Activated naive CD8-positive, alpha-beta T cell treated with anti-CD3 and anti-CD28 coated beads, Interleukin-2, amount 10 ng/mL, durations not matched to agents 7 days and 5 days (primary cell): ENCODE results near the gene C14orf180. TPM values are rescaled to one million over a fixed set of nuclear protein-coding genes. Genes with fewer than 3 reads are reported as not detected.

Experiments used
- ATAC-seq: fragments of 150-1000 bp; cut with Tn5 transposase; one replicate; pipeline ENCODE4 v1.10.0; 2021; ENCODE audit warnings: low read depth, moderate library complexity
- POLR2A ChIA-PET: fragments of 350-600 bp; sonication (Branson Sonifier 250); formaldehyde crosslinking; loops from one replicate; lab custom pipeline; 2021; ENCODE audit warnings: antibody characterized with exemption; lab: Charles Lee
- DNase-seq: peaks from one replicate; pipeline ENCODE4 v3.0.0; 2021
- H3K27ac Mint-ChIP-seq: one replicate; pipeline ENCODE4 v1.8.0; 2022; ENCODE audit warnings: mild to moderate bottlenecking, mixed read lengths
- H3K27me3 Mint-ChIP-seq: one replicate; pipeline ENCODE4 v1.8.0; 2022; ENCODE audit warnings: mild to moderate bottlenecking, moderate library complexity, mixed read lengths
- H3K36me3 Mint-ChIP-seq: one replicate; pipeline ENCODE4 v1.8.0; 2021; ENCODE audit warnings: mild to moderate bottlenecking, mixed read lengths
- H3K4me1 Mint-ChIP-seq: one replicate; pipeline ENCODE4 v1.8.0; 2021; ENCODE audit warnings: mixed read lengths
- H3K4me3 Mint-ChIP-seq: one replicate; pipeline ENCODE4 v1.8.0; 2022; ENCODE audit warnings: mild to moderate bottlenecking, moderate library complexity, mixed read lengths
- H3K9me3 Mint-ChIP-seq: one replicate; pipeline ENCODE4 v1.8.0; 2021; ENCODE audit warnings: mixed read lengths
- total RNA-seq, 2 experiments: library from RNA; stranded (reverse); gene quantifications; one replicate each; pipeline ENCODE4 v1.2.3, GENCODE V29; 2021

Gene C14orf180
- total RNA-seq, 2 experiments from 2014 or later, result not detected

GRCh38 chr14:104600805-104601204 is 21.2 kb downstream of the C14orf180 start:
- Mint-ChIP-seq H3K9me3 (no peaks in the 10 kb centered on the region), H3K4me3 (no peak overlapping the region), H3K4me1 (no peaks in the 10 kb centered on the region), H3K27me3 (peaks cover 19% of the 10 kb centered on the region), H3K36me3 (no peaks in the 10 kb centered on the region), H3K27ac (no peak overlapping the region)
- no peak for ATAC-seq
- POLR2A ChIA-PET, result no interaction called here
- DNase-seq, result peak; percentile 10

GRCh38 chr14:104601786-104602185 is 22.2 kb downstream of the C14orf180 start:
- H3K27ac Mint-ChIP-seq, result no peak overlapping the region
- no peaks in the 10 kb centered on the region for H3K4me1 Mint-ChIP-seq
- DNase-seq (no peak), ATAC-seq (no peak)
- H3K36me3 Mint-ChIP-seq, result no peaks in the 10 kb centered on the region
- peaks cover 28% of the 10 kb centered on the region for H3K27me3 Mint-ChIP-seq
- POLR2A ChIA-PET, result no interaction called here
- no peaks in the 10 kb centered on the region for H3K9me3 Mint-ChIP-seq
- no peak overlapping the region for H3K4me3 Mint-ChIP-seq

- Mint-ChIP-seq H3K27ac (no peak overlapping the region), H3K4me1 (no peaks in the 10 kb centered on the region), H3K9me3 (no peaks in the 10 kb centered on the region), H3K36me3 (no peaks in the 10 kb centered on the region), H3K4me3 (no peak overlapping the region), H3K27me3 (peaks cover 30% of the 10 kb centered on the region)
- POLR2A ChIA-PET, result no interaction called here
- DNase-seq (no peak), ATAC-seq (no peak)
Observed at GRCh38 chr14:104602315-104602932, 22.9 kb downstream of the C14orf180 start.

GRCh38 chr14:104602933-104603325 is 23.4 kb downstream of the C14orf180 start:
- H3K9me3 Mint-ChIP-seq, result no peaks in the 10 kb centered on the region
- H3K4me1 Mint-ChIP-seq, result no peaks in the 10 kb centered on the region
- no peak overlapping the region for H3K27ac Mint-ChIP-seq
- POLR2A ChIA-PET, result no interaction called here
- H3K4me3 Mint-ChIP-seq, result no peak overlapping the region
- ATAC-seq, result no peak
- peak; percentile 18 for DNase-seq
- H3K27me3 Mint-ChIP-seq, result peaks cover 33% of the 10 kb centered on the region
- no peaks in the 10 kb centered on the region for H3K36me3 Mint-ChIP-seq

GRCh38 chr14:104603711-104604401 is 24.3 kb downstream of the C14orf180 start:
- ATAC-seq (no peak), DNase-seq (peak; percentile 15)
- Mint-ChIP-seq H3K4me3 (no peak overlapping the region), H3K4me1 (no peaks in the 10 kb centered on the region), H3K27me3 (peaks cover 35% of the 10 kb centered on the region), H3K9me3 (no peaks in the 10 kb centered on the region), H3K27ac (no peak overlapping the region), H3K36me3 (no peaks in the 10 kb centered on the region)
- POLR2A ChIA-PET, result no interaction called here

- POLR2A ChIA-PET, result no interaction called here
- Mint-ChIP-seq H3K27ac (no peak within 1 kb of the TSS), H3K4me1 (no peaks in the 10 kb centered on the region), H3K9me3 (no peaks in the 10 kb centered on the region), H3K4me3 (no peak within 1 kb of the TSS), H3K36me3 (no peaks in the 10 kb centered on the region), H3K27me3 (peaks cover 39% of the 10 kb centered on the region)
- DNase-seq (peak; percentile 59), ATAC-seq (peak; percentile 60)
Observed at GRCh38 chr14:104604458-104605449, 25.2 kb downstream of the C14orf180 start, which contains the start of gene TMEM179. TMEM179 (minus strand) TSS chr14:104604772; CDS start chr14:104604741, 31 bp downstream.

- H3K4me3 Mint-ChIP-seq, result no peak overlapping the region
- POLR2A ChIA-PET, result no interaction called here
- no peak overlapping the region for H3K27ac Mint-ChIP-seq
- peaks cover 33% of the 10 kb centered on the region for H3K27me3 Mint-ChIP-seq
- H3K4me1 Mint-ChIP-seq, result no peaks in the 10 kb centered on the region
- no peaks in the 10 kb centered on the region for H3K36me3 Mint-ChIP-seq
- DNase-seq (no peak), ATAC-seq (no peak)
- H3K9me3 Mint-ChIP-seq, result no peaks in the 10 kb centered on the region
Observed at GRCh38 chr14:104609666-104610065, 30.1 kb downstream of the C14orf180 start.

- DNase-seq (no peak), ATAC-seq (no peak)
- peaks cover 26% of the 10 kb centered on the region for H3K27me3 Mint-ChIP-seq
- H3K9me3 Mint-ChIP-seq, result no peaks in the 10 kb centered on the region
- H3K36me3 Mint-ChIP-seq, result no peaks in the 10 kb centered on the region
- no peaks in the 10 kb centered on the region for H3K4me1 Mint-ChIP-seq
- H3K27ac Mint-ChIP-seq, result no peak overlapping the region
- no peak overlapping the region for H3K4me3 Mint-ChIP-seq
- POLR2A ChIA-PET, result no interaction called here
Observed at GRCh38 chr14:104610749-104611310, 31.3 kb downstream of the C14orf180 start.

GRCh38 chr14:104611881-104612280 is 32.3 kb downstream of the C14orf180 start:
- POLR2A ChIA-PET, result no interaction called here
- DNase-seq (no peak), ATAC-seq (no peak)
- no peaks in the 10 kb centered on the region for H3K4me1 Mint-ChIP-seq
- H3K4me3 Mint-ChIP-seq, result no peak overlapping the region
- no peak overlapping the region for H3K27ac Mint-ChIP-seq
- peaks cover 25% of the 10 kb centered on the region for H3K27me3 Mint-ChIP-seq
- H3K36me3 Mint-ChIP-seq, result no peaks in the 10 kb centered on the region
- H3K9me3 Mint-ChIP-seq, result no peaks in the 10 kb centered on the region

- H3K9me3 Mint-ChIP-seq, result no peaks in the 10 kb centered on the region
- no peak overlapping the region for H3K27ac Mint-ChIP-seq
- peaks cover 21% of the 10 kb centered on the region for H3K27me3 Mint-ChIP-seq
- H3K36me3 Mint-ChIP-seq, result no peaks in the 10 kb centered on the region
- no peaks in the 10 kb centered on the region for H3K4me1 Mint-ChIP-seq
- no peak for DNase-seq
- POLR2A ChIA-PET, result no interaction called here
- H3K4me3 Mint-ChIP-seq, result no peak overlapping the region
- ATAC-seq, result no peak
Observed at GRCh38 chr14:104614126-104614812, 34.7 kb downstream of the C14orf180 start.

- POLR2A ChIA-PET, result no interaction called here
- peaks cover 14% of the 10 kb centered on the region for H3K27me3 Mint-ChIP-seq
- H3K27ac Mint-ChIP-seq, result no peak overlapping the region
- H3K36me3 Mint-ChIP-seq, result no peaks in the 10 kb centered on the region
- H3K4me1 Mint-ChIP-seq, result no peaks in the 10 kb centered on the region
- ATAC-seq (no peak), DNase-seq (no peak)
- H3K9me3 Mint-ChIP-seq, result peaks cover 5% of the 10 kb centered on the region
- no peak overlapping the region for H3K4me3 Mint-ChIP-seq
Observed at GRCh38 chr14:104624939-104625338, 45.4 kb downstream of the C14orf180 start.

- ATAC-seq (no peak), DNase-seq (no peak)
- POLR2A ChIA-PET, result no interaction called here
- H3K27me3 Mint-ChIP-seq, result peaks cover 8% of the 10 kb centered on the region
- no peak overlapping the region for H3K4me3 Mint-ChIP-seq
- no peaks in the 10 kb centered on the region for H3K36me3 Mint-ChIP-seq
- peaks cover 3% of the 10 kb centered on the region for H3K9me3 Mint-ChIP-seq
- no peak overlapping the region for H3K27ac Mint-ChIP-seq
- no peaks in the 10 kb centered on the region for H3K4me1 Mint-ChIP-seq
Observed at GRCh38 chr14:104632781-104633180, 53.2 kb downstream of the C14orf180 start.
